Measurements from ENCODE around the gene CHMP2B.
"Not testable (repeated sequence)": the region's sequence is repeated elsewhere in the genome, so short reads cannot be mapped to it uniquely, and the experiment has no call there.

The CHMP2B gene

DNA sequence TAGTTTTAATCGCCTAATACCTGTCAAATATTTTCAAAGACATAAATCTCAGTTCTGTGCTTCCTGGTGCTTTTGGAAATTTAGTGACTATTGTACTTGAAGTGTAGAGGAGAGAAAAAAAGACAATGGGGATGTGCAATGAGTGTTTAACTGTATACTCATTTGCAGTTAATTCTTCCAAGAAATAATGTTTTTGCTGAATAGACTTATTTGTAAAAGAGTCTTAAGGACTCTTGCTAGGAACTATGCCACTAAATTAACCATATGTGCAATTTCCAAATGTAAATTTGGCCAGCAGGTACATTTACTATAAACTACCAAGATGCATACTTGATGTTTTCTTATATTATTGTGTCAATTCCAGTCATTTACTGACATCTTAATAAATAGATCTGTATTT is 2.0 kb downstream of the CHMP2B start:
- Histone ChIP-seq H3K27me3 (ENCODE audit: control insufficient read depth, insufficient read depth, low read length) (no peaks in the 10 kb centered on the region), H3K4me3 (ENCODE audit: low read length) (peak overlapping the region; percentile 84), H3K4me2 (ENCODE audit: low read length) (peak overlapping the region; percentile 82)

DNA sequence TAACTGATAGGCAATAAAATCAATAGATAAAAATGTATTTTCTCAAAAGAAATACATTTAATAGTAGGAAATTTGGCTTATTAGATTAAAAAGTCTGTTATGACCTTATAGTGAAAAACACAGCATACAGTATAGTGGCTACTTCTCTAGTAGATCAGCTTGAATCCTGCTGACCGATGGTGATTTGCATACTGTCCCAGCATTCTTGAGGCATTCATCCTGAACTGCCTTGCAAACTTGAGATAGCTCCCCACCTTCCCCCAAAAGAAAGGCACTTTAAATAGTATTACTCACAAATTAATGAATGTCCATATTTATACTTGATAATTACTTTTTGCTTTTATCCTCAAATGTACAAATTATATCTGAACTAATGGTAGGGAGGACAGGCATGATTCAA is 6.7 kb downstream of the CHMP2B start:
- Histone ChIP-seq H3K4me3 (ENCODE audit: low read length) (no peak overlapping the region), H3K4me1 (ENCODE audit: control insufficient read depth, insufficient read depth, low read length) (peaks cover 17% of the 10 kb centered on the region), H3K36me3 (ENCODE audit: insufficient read depth, low read length) (peaks cover 12% of the 10 kb centered on the region), H3K9me3 (replicated peaks; ENCODE audit: low read length) (no peaks in the 10 kb centered on the region), H3K27me3 (ENCODE audit: control insufficient read depth, insufficient read depth, low read length) (no peaks in the 10 kb centered on the region), H3K4me2 (ENCODE audit: low read length) (no peak overlapping the region), H3K9ac (ENCODE audit: low read depth, low read length) (no peak overlapping the region)

More for the DNA sequence above, 2.0 kb downstream of the CHMP2B start:
- Histone ChIP-seq H3K9ac (ENCODE audit: low read depth, low read length) (peak overlapping the region; percentile 98), H3K36me3 (ENCODE audit: insufficient read depth, low read length) (peaks cover 3% of the 10 kb centered on the region), H3K4me1 (ENCODE audit: control insufficient read depth, insufficient read depth, low read length) (peaks cover 24% of the 10 kb centered on the region), H3K9me3 (replicated peaks; ENCODE audit: low read length) (no peaks in the 10 kb centered on the region)

DNA sequence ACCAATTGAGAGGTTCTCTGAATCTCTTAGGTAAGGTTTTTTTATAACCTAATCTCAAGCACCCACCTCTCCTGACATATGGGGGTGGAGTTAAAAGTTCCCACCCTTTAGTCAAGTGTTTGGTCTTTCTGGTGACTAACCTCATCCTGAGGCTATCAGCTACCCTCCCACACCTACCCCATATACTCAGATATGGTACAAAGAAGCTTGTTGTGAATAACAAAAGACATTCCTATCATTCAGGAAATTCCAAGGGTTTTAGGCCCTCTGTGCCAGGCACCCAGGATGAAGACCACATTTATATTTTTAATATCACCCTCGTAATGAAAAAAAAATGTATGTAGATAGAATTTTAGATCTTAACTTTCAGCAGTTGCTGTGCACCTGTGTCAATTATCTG is 9.0 kb downstream of the CHMP2B start:
- Histone ChIP-seq H3K36me3 (ENCODE audit: insufficient read depth, low read length) (peaks cover 12% of the 10 kb centered on the region), H3K4me3 (ENCODE audit: low read length) (no peak overlapping the region), H3K9ac (ENCODE audit: low read depth, low read length) (no peak overlapping the region), H3K4me1 (ENCODE audit: control insufficient read depth, insufficient read depth, low read length) (peaks cover 8% of the 10 kb centered on the region), H3K27me3 (ENCODE audit: control insufficient read depth, insufficient read depth, low read length) (no peaks in the 10 kb centered on the region), H3K9me3 (replicated peaks; ENCODE audit: low read length) (no peaks in the 10 kb centered on the region), H3K4me2 (ENCODE audit: low read length) (no peak overlapping the region)

DNA sequence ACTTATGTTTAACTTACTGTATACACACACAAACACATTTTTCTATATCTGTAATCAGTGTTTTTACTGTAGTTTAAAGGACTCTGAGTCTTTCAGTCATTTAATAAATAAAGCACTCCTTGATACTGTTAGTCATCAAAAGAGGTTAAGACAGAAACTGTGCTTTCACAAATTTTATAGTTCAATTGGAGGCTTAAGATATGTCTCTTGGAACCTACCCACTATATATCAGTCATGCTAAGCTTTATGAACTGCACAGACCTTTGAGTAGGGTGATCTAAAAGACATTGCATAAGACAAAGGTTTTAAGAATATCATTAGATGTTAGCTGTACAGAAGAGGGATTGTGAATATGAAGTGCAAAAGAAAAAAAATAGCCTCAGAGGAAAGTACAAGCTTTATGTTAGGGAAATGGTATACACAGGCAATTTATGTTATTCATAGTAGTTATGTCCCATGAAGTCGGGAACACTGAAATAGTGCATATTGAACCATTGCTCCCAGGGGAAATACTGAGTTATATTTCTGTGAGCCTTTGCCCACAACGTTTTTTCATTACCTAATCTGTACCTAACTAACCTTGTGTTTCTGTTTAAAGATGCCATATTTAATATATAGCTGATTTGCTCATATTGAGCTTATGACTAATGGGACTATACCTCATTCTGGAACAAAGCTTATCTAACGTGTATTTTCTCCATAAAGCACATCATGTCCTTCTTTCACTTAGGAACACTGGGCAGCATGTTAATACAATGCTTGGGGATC is 19.7 kb downstream of the CHMP2B start:
- H3K36me3 ChIP-seq (ENCODE audit: insufficient read depth, low read length) = peaks cover 19% of the 10 kb centered on the region
- no peak overlapping the region for H3K4me2 ChIP-seq (ENCODE audit: low read length)
- H3K4me1 ChIP-seq (ENCODE audit: control insufficient read depth, insufficient read depth, low read length) = peaks cover 11% of the 10 kb centered on the region
- no peaks in the 10 kb centered on the region for H3K27me3 ChIP-seq (ENCODE audit: control insufficient read depth, insufficient read depth, low read length)
- no peak overlapping the region for H3K9ac ChIP-seq (ENCODE audit: low read depth, low read length)
- no peaks in the 10 kb centered on the region for H3K9me3 ChIP-seq (replicated peaks; ENCODE audit: low read length)
- H3K4me3 ChIP-seq (ENCODE audit: low read length) = no peak overlapping the region

DNA sequence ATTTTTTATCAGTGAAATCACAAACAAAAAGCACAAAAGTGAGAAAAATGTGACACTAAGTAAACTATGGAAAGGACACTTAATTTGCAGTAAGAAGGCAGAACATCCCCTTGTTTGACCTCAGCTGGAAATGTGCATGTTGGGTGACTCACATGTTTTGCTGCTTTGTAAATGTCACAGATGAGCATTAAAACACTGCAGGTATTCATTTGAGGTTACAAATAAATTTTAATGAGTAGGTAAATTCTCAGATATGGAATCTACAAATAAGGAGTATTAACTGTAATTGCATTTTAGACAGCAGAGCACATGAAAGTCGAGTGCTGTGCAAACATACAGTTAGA is 20.3 kb downstream of the CHMP2B start:
- Histone ChIP-seq H3K4me2 (ENCODE audit: low read length) (no peak overlapping the region), H3K9ac (ENCODE audit: low read depth, low read length) (no peak overlapping the region), H3K36me3 (ENCODE audit: insufficient read depth, low read length) (peaks cover 19% of the 10 kb centered on the region), H3K27me3 (ENCODE audit: control insufficient read depth, insufficient read depth, low read length) (no peaks in the 10 kb centered on the region), H3K4me1 (ENCODE audit: control insufficient read depth, insufficient read depth, low read length) (peaks cover 11% of the 10 kb centered on the region), H3K9me3 (replicated peaks; ENCODE audit: low read length) (no peaks in the 10 kb centered on the region), H3K4me3 (ENCODE audit: low read length) (no peak overlapping the region)

DNA sequence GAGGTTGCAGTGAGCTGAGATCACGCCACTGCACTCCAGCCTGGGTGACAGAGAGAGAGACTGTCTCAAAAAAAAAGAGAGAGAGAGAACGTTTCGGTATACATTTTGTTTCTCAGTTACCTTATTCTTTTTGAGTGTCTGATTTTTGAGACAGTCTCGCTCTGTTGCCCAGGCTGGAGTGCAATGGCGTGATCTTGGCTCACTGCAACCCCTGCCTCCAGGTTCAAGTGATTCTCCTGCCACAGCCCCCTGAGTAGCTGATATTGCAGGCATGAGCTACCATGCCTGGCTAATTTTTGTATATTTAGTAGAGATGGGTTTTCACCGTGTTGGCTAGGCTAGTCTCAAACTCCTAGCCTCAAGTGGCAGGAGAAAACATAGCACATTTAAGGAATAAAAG is 21.1 kb downstream of the CHMP2B start:
- H3K9ac ChIP-seq (ENCODE audit: low read depth, low read length); H3K4me3 ChIP-seq (ENCODE audit: low read length); H3K4me2 ChIP-seq (ENCODE audit: low read length); H3K27me3 ChIP-seq (ENCODE audit: control insufficient read depth, insufficient read depth, low read length); H3K9me3 ChIP-seq (replicated peaks; ENCODE audit: low read length): not testable (repeated sequence)
- Histone ChIP-seq H3K36me3 (ENCODE audit: insufficient read depth, low read length) (peaks cover 22% of the 10 kb centered on the region), H3K4me1 (ENCODE audit: control insufficient read depth, insufficient read depth, low read length) (peaks cover 11% of the 10 kb centered on the region)

DNA sequence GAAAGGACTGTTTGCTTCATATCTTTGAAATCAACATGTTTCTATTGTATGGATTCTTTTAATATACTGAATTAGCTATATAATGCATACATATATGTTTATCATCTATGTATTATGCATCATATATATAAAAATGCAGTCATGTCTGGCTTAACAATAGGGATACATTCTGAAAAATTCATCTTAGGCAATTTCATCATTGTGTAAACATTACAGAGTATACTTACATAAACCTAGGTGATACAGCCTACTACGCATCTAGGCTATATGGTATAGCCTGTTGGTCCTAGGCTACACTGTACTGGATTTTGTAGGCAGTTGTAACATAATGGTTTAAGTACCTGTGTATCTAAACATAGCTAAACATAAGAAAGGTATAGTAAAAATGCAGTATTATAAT is 21.7 kb downstream of the CHMP2B start:
- no peaks in the 10 kb centered on the region for H3K9me3 ChIP-seq (replicated peaks; ENCODE audit: low read length)
- no peak overlapping the region for H3K9ac ChIP-seq (ENCODE audit: low read depth, low read length)
- peaks cover 28% of the 10 kb centered on the region for H3K36me3 ChIP-seq (ENCODE audit: insufficient read depth, low read length)
- H3K4me2 ChIP-seq (ENCODE audit: low read length) = no peak overlapping the region
- H3K4me1 ChIP-seq (ENCODE audit: control insufficient read depth, insufficient read depth, low read length) = peaks cover 11% of the 10 kb centered on the region
- H3K4me3 ChIP-seq (ENCODE audit: low read length) = no peak overlapping the region
- no peaks in the 10 kb centered on the region for H3K27me3 ChIP-seq (ENCODE audit: control insufficient read depth, insufficient read depth, low read length)

DNA sequence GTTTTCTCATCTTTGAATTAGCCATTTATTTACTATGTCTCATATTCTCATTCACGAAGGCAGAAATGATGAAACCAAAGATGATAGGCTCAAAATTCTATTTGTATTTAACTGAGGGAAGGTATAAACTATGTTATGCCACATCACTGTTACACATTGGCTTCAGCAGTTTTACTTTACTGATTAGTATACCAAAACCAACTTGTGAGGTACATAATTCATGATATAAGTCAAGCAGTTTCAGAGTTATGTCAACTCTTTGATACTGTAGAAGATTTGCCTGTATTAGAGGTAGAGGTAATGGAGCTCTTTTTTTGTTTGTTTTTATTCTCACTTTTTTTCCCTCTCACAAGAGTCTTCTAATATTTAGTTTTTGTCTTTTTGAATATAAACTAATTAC is 22.9 kb downstream of the CHMP2B start:
- Histone ChIP-seq H3K9ac (ENCODE audit: low read depth, low read length) (no peak overlapping the region), H3K36me3 (ENCODE audit: insufficient read depth, low read length) (peaks cover 32% of the 10 kb centered on the region), H3K27me3 (ENCODE audit: control insufficient read depth, insufficient read depth, low read length) (no peaks in the 10 kb centered on the region)

DNA sequence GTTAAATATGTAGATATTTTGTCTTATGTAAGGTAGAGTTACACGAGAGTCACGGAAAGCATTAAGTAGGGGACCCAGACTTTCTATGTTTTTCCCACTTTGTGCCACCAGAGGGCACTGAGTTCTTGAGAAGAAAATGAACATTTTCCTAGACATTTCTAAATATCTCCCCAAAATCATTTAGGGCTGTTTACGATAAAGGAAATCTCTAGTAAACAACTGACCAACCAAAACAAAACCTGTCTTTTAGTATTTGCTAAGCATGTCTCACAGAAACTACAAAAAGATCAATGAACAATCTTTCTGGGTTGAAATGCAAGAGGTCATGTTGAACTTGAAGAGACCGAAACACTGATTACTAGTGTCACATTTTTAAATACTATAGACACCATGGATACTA is 33.2 kb downstream of the CHMP2B start:
- Histone ChIP-seq H3K36me3 (ENCODE audit: insufficient read depth, low read length) (peaks cover 6% of the 10 kb centered on the region), H3K4me2 (ENCODE audit: low read length) (peak overlapping the region; percentile 29), H3K4me3 (ENCODE audit: low read length) (no peak overlapping the region), H3K9me3 (replicated peaks; ENCODE audit: low read length) (no peaks in the 10 kb centered on the region), H3K9ac (ENCODE audit: low read depth, low read length) (no peak overlapping the region), H3K27me3 (ENCODE audit: control insufficient read depth, insufficient read depth, low read length) (no peaks in the 10 kb centered on the region), H3K4me1 (ENCODE audit: control insufficient read depth, insufficient read depth, low read length) (no peaks in the 10 kb centered on the region)

More for the DNA sequence above, 22.9 kb downstream of the CHMP2B start:
- no peak overlapping the region for H3K4me2 ChIP-seq (ENCODE audit: low read length)
- H3K4me1 ChIP-seq (ENCODE audit: control insufficient read depth, insufficient read depth, low read length) = peaks cover 11% of the 10 kb centered on the region
- no peaks in the 10 kb centered on the region for H3K9me3 ChIP-seq (replicated peaks; ENCODE audit: low read length)
- H3K4me3 ChIP-seq (ENCODE audit: low read length) = no peak overlapping the region

DNA sequence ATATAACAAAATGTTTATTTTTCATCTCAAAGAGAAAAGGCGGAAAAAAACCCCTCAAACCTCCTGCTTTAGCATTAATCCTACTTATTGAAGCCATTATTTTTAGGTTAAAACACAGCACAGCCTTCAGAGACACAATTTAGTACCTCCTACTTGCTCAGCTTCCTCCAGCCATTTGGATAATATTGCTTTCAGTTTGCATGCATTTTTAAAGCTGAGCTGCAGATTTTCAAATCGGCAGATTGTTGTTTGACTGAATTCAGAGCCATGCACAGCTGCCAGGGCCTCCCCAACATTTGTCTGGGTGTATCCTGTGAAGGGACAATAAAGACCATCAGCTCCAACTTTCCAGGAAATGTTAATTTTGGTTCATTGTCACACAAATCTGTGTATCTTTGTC is 34.8 kb downstream of the CHMP2B start:
- Histone ChIP-seq H3K4me3 (ENCODE audit: low read length) (no peak overlapping the region), H3K27me3 (ENCODE audit: control insufficient read depth, insufficient read depth, low read length) (no peaks in the 10 kb centered on the region), H3K36me3 (ENCODE audit: insufficient read depth, low read length) (no peaks in the 10 kb centered on the region), H3K9me3 (replicated peaks; ENCODE audit: low read length) (no peaks in the 10 kb centered on the region), H3K4me2 (ENCODE audit: low read length) (no peak overlapping the region), H3K9ac (ENCODE audit: low read depth, low read length) (no peak overlapping the region), H3K4me1 (ENCODE audit: control insufficient read depth, insufficient read depth, low read length) (no peaks in the 10 kb centered on the region)

DNA sequence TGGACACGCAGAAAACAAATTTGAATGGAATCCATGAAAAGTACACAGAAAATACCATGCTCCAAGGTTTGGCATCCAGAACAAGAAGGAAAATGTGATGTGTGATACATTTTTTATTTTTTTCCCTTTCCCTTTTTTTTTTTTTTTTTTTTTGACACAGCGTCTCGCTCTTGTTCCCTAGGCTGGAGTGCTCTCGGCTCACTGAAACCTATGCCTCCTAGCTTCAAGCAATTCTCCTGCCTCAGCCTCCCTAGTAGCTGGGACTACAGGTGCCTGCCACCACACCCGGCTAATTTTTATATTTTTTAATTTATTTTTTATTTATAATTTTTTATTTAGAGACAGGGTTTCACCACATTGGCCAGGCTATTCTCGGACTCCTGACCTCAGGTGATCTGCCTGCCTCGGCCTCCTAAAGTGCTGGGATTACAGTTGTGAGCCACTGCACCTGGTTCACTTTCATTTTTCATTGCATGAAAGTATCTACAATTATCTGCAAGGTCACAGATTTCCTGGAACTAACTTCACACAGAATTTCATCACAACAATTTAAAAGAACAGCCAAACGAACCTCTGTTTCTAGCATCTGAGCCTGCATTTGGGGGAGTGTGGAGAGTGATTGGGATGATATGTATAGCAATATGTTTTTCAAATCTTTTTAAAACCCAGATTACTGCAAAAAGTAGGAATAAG is 41.0 kb downstream of the CHMP2B start:
- Histone ChIP-seq H3K4me2 (ENCODE audit: low read length) (peak overlapping the region; percentile 39), H3K27me3 (ENCODE audit: control insufficient read depth, insufficient read depth, low read length) (no peaks in the 10 kb centered on the region), H3K9me3 (replicated peaks; ENCODE audit: low read length) (no peaks in the 10 kb centered on the region), H3K9ac (ENCODE audit: low read depth, low read length) (no peak overlapping the region), H3K4me1 (ENCODE audit: control insufficient read depth, insufficient read depth, low read length) (peaks cover 21% of the 10 kb centered on the region), H3K4me3 (ENCODE audit: low read length) (no peak overlapping the region), H3K36me3 (ENCODE audit: insufficient read depth, low read length) (no peaks in the 10 kb centered on the region)

Data from skeletal muscle satellite cell (primary cell).